NCI-H146 treated with DMSO at 0.1 percent for 48 hours (cell line): ENCODE data around the gene AJM1.
A peak's percentile ranks its signal among the peaks of the same experiment; 100 is the strongest.
"Not testable (repeated sequence)": the region's sequence is repeated elsewhere in the genome, so short reads cannot be mapped to it uniquely, and the experiment has no call there.

Experiments
- DNase-seq: peaks from one replicate; lab custom pipeline; 2025; ENCODE audit not compliant: unreplicated experiment; lab: John Stamatoyannopoulos, UW

AJM1 gene

DNA sequence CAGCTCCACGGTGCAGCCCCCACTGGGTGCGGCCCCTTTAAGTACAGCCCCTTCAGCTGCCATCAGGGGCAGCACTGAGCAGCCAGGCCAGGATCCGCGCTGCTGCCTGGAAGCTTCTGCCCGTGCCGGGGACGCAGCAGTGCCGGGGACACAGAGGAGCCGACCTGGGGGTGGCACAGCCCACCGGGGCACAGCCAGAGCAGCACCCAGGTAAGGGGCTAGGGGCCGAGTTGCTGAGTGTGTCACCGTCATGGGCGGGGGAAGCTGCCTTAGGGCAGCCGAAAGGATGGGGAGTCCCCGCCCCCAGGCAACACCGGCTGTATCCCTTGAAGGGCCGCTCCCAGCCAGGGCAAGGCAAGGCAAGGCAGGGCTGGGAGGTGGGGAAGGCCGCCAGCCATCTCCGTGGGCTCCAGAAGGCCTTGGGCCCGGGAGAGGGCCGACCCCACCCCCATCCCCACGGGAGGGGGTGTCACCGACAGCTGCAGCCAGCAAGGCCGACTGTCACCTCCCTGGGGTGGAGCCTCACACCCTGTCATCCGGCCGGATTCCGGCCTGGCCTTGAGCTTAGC is at the start of gene AJM1:
AJM1 (plus strand) TSS at position 99 of the 569 bp plus-strand sequence. CDS start 1,937 bp downstream, outside the sequence.
- not testable (repeated sequence) for DNase-seq

DNA sequence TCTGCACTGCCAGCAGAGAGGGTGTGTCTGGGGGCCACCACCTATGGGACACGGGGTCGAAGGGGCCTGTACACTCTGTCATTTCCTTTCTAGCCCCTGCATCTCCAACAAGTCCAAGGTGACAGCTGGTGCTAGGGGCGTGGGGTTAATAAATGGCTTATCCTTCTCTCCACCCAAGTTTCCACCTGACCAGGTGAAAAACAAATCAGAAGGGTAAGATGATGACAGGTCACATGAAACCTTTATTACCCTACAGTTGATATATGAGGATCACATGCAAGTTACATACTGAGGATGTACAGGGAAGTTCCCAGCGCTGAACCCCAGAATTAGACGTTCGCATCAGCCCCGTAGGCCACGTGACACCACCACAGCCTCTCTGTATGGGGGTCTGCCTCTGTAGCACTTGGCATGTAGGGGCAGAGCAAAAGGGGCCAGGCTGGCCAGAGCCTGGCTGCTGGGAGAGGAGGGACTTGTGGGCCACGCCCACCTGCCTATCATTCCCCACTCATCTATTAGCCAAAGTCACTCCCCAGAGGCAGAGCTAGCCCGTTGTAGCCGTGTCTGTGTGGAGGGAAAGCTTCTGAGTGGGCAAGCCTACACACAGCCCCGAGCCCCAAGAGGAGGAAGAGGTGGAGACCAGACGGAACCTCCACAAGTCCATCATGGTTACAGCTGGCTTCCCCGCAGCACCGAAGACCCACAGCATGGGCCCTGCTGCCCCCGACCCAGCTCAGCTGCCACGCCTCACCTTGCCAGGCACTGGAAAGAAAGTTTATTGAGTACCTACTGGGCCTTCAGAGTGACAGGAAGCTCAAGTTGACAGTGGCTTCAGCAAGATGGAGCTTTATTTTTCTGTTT is 49.0 kb upstream of the AJM1 start:
- DNase-seq, result no peak

DNA sequence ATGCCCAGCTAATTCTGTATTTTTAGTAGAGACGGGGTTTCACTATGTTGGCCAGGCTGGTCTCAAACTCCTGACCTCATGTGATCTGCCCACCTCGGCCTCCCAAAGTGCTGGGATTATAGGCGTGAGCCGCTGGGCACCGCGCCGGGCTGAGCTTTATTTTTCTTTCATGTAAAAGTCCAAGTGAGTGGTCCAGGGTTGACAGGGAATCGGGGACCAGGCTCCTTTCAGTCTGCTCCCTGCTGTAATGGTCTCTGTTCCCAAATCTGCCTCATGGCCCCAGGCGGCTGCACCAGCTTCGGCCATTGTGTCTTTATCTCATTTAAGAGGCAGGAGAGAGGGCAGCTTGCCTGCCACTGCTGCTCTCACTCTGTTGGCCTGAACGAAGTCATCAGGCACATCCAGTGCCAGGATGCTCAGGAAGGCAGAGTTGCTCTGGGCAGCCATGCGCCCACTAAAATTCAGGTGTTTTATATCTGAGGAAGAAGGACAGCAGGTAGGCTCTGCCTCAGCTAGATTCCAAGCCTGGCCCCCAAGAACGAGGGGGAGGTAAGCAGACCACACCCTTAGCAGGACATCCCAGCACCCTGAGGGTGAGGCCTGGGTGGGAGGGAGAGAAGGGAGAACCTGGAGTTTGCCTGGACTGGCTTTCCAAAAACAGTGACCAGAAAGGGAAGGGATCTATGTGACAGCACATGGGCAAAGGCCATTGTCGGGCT is 47.8 kb upstream of the AJM1 start:
- DNase-seq, result no peak

DNA sequence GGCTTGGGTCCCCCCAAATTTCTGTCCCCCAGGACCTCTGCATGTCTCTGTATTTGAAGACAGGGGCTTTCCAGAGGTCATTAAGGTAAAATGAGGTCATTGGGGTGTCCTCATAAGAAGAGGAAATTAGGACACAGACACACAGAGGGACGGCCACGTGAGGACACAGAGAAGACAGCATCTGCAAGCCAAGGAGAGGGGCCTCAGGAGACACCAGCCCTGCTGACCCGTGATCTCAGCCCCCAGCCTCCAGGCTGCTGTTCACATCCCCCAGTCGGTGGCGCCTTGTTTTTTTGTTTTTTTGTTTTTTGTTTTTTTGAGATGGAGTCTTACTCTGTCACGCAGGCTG is 47.3 kb upstream of the AJM1 start:
- DNase-seq, result no peak

DNA sequence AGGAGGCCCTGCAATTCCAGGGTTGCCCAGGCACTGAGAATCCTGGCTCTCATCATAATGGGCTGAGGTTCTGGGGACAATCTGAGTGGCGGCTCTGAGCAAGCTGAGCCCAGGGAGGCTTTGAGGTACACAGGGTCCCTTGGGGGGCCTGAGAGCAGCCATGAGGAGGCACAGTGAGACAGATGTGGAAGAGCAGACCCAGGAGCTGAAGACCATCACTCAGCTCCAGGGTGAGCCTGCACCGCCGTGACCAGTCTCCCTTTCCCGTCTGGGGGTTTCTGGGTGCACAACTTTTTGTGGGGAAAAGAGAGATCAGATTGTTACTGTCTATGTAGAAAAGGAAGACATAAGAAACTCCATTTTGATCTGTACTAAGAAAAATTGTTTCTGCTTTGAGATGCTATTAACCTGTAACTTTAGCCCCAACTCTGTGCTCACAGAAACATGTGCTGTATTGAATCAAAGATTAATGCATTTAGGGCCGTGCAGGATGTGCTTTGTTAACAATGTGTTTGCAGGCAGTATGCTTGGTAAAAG is 46.0 kb upstream of the AJM1 start, which contains the start of gene CCDC183:
CCDC183 (plus strand) TSS at position 101 of the 537 bp plus-strand sequence; CDS start at position 161, 60 bp downstream.
- DNase-seq, result no peak

DNA sequence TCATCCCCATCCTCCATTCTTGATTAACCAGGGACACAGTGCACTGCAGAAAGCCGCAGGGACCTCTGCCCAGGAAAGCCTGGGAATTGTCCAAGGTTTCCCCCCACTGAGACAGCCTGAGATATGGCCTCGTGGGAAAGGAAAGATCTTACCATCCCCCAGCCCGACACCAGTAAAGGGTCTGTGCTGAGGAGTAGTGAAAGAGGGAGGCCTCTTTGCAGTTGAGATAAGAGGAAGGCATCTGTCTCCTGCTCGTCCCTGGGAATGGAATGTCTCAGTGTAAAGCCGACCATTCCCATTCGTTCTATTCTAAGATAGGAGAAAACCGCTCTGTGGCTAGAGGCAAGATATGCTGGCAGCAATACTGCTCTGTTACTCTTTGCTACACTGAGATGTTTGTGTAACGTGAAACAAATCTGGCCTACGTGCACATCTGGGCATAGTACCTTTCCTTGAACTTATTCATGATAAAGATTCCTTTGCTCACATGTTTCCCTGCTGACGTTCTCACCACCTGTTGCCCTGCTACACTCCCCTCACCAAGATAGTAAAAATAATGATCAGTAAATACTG is 45.4 kb upstream of the AJM1 start:
- DNase-seq, result not testable (repeated sequence)

DNA sequence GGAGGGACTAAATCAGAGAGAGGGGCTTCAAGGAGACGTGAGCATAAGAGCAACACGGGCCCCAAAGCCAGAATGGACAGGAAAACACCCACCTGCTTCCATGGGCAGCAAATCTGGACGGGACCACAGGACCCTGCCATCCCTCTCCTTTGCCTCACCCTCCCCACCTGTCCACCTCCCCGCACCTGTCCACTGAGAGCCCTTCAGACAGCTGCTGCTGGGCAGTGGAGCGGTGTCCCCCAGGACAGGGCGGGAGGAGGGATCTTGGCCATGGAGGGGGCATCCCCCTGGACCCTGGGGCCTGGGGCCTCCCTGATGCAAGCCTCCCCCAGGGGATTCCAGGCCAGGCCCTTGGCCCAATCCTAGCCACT is 43.6 kb upstream of the AJM1 start:
- DNase-seq, result no peak

DNA sequence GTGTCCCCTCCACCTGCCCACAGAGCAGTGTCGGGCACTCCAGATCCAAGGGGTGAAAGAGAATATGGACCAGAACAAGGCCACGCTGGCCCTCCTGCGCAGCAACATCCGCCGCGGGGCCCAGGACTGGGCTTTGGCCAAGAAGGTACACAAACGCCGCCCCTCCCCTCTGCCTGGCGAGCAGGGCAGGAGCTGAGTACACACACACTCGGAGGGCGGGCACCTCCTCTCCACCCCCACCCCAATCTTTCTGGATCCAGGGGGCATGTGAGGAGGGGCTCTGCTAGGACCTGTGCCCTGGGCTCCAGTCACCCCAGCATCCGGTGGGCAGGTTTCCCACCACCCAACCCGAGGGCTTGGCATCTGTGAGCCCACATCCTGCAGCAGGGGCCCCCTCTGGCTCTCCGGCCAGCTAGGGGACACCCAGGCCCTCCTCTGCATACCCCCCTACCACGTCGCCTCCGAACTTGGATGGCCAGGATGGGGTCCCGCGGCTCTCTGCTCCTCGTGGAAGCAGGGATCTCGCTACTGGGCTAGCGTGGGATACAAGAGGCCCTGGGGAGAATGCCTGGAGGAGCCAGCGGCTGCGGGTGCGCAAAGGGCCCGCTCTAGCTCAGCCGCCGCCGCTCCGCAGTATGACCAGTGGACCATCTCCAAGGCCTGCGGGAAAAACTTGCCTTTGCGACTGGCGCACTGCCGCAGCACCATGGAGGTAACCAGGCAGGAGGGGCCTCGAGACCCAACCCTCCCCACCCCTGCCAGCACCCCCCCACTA is 43.0 kb upstream of the AJM1 start:
- DNase-seq, result peak; percentile 59

DNA sequence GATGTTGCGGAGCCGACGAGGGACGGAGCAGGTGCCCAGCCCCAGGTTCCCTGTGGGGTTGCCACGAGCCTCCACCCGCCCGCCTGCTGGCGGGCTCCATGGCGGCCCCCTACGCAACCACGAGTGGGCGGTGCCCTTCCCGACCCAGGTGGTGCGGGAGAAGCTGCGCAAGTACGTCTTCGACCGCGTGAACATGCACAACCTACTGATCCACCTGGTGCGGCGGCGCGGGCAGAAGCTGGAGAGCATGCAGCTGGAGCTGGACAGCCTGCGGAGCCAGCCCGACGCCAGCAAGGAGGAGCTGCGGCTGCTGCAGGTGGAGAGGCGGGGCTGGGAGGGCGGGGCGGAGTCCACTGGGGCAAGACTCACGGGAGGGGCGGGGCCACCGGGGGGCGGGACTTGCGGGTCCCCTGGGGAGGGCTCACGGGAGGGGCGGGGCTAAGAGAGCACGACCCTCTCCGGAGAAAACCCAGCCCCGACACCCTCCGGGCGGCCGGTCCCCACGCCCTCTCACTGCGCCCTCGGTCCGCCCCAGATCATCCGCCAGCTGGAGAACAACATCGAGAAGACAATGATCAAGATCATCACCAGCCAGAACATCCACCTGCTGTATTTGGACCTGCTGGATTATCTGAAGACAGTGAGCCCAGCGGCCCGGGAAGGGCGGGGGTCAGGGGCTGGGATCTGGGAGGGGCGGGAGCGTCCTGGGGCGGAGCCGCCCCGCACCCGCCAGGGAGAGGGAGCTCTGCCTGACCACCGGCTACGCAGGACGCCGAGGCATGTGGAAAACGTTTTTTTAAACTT is 42.2 kb upstream of the AJM1 start:
- peak; percentile 86 for DNase-seq

DNA sequence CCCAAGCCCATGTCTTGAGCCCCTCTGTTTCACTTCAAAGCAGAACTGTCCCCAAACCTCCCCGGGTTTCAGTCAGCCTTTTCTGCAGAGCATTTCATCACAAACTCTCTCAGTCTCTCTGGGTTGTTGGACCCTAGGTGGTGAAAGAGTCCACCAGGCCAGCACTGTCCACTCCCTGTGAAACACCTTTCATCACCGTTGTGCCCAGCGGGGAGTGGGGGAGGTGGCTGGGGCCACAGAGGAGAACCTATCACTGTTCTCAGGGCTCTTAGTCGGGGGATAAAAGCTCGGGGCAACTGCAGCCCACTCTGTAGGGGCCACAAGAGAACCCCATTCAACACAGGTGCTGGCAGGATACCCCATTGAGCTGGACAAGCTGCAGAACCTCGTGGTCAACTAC is 40.0 kb upstream of the AJM1 start:
- DNase-seq, result no peak

DNA sequence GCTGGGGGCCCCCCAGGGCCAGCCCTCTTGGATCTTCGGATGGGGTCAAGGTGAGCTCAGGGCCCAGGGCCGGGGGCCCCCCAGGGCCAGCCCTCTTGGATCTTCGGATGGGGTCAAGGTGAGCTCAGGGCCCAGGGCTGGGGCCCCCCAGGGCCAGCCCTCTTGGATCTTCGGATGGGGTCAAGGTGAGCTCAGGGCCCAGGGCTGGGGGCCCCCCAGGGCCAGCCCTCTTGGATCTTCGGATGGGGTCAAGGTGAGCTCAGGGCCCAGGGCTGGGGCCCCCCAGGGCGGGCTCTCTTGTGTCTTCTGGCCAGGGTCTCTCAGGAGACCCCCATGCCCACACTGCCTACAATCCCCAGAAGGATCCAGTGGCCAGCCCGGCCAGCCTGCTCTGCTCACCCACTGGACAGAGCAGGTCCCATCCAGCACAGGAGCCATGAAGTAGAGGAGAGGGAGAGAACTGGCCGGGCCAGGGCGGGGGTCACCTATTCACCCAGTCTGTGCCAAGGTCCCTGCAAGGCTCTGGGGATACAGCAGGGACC is 39.2 kb upstream of the AJM1 start:
- DNase-seq, result not testable (repeated sequence)

DNA sequence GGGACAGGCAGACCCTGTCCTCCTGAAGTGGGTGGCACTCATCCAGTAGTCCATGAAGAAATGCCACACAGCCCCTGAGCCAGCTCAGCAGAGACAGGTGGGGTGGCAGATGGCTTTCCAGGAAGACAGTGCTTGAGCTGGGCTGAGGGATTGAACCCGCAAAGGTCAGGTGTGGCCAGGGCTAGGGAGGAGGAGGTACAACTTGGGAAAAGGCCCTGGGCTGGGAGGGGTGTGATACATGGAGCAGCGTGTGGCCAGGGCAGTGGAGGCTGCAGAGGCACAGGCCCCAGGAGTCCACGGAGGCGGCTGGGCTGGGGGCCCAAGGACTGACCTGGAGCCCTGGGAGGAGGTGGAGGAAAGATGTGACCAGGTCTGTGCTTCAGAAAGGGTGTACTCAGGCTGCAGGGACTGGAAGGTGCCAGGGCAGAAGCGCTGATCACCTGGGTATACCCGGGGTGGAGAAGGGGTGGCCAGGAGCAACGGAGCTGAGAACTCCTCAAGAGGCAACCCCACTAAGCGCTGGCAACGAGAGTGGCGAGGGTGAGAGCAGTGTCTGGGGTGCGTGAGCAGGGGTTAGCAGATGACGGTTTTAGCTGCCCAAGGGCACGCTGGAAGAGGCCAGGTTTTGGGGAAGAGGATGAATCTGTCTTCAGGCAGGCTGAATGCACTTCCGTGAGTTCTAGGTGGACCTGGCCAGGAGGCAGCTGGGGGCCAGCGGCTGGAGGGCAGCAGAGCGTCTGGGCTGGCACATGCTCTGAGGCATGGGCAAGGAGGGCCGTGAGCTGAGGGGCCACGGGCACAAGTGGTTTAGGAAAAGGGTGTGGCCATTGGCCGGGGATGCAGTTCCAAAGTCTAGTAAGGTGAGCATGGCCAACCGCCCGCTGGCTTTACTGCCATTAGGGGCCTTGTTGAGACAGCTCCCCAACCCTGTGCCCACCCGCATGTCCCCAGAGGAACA is 38.4 kb upstream of the AJM1 start:
- DNase-seq, result no peak

DNA sequence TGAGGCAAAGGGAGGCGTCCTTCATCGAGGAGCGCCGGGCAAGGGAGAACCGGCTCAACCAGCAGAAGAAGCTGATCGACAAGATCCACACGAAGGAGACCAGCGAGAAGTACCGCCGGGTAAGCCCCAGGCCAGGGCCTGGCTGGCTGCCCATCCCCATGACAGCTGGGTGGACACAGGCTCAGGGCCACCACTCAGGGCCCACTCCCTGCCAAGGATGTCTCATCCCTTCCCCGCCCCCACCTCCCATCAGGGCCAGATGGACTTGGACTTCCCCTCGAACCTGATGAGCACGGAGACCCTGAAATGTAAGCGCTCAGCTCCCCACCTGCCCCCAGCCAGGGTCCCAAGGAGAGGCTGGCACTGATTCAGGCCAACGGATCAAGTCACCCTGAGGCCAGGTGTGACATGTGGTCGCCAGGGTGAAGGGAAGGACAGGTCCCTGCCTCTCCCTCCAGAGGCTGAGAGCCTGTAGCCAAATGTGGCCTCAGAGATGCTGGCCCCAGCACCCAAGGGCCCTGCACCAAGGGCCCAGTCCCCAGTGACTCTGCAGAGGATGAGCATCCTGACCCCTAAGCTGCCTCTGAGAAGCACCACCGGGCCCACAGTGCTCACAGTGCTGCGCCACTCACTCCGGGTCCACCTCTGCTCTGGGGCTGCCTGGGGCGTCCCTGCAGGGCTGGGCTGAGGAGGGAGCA is 37.6 kb upstream of the AJM1 start:
- DNase-seq, result no peak

DNA sequence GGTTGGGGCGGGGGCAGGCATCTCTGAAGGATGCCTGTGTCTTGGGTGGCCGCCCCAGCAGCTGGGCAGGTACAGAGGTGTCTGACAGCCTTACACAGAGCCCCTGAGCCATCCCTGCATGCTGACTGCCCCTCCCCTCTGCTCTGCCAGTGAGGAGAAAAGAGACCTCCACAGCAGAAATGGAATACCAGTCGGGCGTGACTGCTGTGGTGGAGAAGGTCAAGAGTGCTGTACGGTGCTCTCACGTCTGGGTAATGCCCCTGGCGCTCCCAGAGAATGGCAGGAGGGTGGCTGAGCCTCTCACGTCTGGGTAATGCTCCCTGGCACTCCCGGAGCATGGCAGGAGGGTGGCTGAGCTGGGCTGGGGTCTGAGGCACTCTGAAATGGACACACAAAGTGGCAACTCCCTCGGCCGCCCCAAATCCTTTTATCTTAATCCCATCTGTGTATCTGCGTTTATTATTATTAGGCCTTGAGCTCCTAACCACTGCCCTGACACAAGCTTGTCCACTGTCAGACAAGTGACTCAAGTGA is 37.0 kb upstream of the AJM1 start:
- DNase-seq, result no peak

DNA sequence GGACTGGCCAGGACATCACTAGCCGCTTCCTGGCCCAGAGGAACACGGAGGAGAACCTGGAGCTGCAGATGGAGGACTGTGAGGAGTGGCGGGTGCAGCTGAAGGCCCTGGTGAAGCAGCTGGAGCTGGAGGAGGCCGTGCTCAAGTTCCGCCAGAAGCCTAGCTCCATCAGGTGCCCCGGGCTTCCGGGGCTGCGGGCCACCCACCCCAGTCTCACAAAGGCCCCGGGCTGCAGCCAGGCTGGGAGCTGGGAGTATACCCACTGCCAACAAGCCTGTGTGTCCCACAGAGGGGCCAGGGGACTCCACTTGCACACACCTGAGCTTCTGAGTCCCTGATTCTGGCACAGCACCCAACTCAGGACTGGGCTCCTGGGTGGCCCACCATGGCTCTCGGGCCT is 36.2 kb upstream of the AJM1 start:
- no peak for DNase-seq

DNA sequence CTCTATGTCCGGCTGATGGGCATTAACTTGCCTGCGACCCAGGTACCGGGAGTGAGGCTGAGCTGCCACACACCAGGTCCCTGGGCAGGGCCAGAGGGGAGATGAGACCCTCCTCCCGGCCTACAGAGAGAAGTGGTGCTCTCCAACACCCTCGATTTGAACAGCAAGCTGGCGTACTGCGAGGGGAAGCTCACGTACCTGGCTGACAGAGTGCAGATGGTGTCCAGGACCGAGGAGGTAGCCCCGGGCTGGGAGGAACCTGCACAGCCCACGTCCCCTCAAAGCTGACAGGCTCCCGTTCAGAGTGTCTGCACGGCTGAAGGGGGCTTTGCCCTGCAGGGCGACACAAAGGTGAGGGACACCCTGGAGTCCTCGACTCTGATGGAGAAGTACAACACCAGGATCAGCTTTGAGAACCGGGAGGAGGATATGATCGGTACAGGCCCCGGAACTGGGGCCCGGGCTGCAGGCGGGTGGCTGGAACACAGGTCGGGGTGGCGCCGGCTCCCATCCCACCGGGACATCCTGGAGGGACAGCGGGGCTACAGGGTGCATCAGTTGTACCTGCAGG is 35.6 kb upstream of the AJM1 start:
- no peak for DNase-seq
